Epithelial cell of umbilical artery (primary cell): Measurements from ENCODE around the gene CPNE4. TPM values are rescaled to one million over a fixed set of nuclear protein-coding genes. Genes with fewer than 3 reads are reported as not detected.

Experiments used
- total RNA-seq: library from RNA; depleted of rRNA; stranded (reverse); fragments of >200 nt; gene quantifications from 2 replicates; pipeline ENCODE4 v1.2.3, GENCODE V29; 2014

The CPNE4 gene
- not detected in 2 replicates for total RNA-seq

GRCh38 chr3:132034486-132035464, at the start of gene CPNE4:
Gene CPNE4, minus strand, starts transcription at chr3:132035014.

GRCh38 chr3:131502530-131503319, 532.1 kb downstream of the CPNE4 start, which contains the start of gene MRPL3:
Gene MRPL3, minus strand, starts transcription at chr3:131502971. Its CDS starts 150 bp downstream, at chr3:131502821.

